ENCODE measurements around the gene NFXL1. TPM values are rescaled to one million over a fixed set of nuclear protein-coding genes. Genes with fewer than 3 reads are reported as not detected.

The NFXL1 gene
- total and polyA plus RNA-seq, 10 donors: 3.8 to 18.5 (median 13.4) TPM

DNA sequence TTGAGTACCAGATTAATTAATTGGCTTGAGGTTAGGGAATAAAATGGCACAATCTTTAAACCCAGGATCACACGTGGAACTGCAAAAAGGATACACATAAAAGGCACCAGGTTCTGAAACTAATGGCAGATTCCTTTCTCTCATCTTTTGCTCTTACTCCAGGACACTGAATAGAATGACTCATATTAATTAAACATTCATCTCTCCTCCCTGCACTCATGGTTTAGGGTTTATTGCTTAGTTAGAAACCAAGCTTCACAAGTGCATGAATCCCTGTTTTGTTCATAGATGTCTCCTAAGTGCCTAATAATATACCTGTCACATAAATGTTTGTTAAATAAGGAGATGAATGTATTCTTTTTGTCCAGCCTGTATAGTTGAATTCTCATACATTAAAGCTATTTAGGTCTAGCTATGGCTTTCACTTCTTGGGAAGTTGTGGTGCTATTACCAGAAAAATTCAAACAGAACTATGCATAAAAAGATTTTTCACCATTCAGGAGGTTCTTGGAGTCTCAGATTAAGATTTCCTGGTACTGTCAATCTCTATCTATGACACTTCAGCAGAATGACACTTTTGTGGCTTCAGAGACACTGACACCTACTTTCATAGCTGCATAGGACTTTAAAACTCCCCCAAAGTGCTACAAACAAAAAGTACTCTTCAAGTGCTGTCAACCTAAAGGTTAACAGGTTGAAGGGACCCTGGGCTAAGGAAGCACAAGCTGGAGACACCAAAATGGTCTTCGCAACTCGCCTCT lies 83.9 kb downstream of the NFXL1 start:
- Histone ChIP-seq H3K27ac (no peak overlapping the region), H3K4me1 (peaks cover 0 to 5% (median 2%) of the 10 kb centered on the region in 6 donors), H3K9me3 (peaks cover 0 to 9% (median 0%) of the 10 kb centered on the region in 8 donors), H3K4me3 (no peak overlapping the region), H3K36me3 (no peaks in the 10 kb centered on the region), H3K27me3 (replicated peaks in 1 of 7) (peaks cover 0 to 28% (median 0%) of the 10 kb centered on the region in 7 donors)
- intact Hi-C loops (cut with DNase I; ENCODE audit: low total_unique reads): no loop called here
- WGBS, 5 donors: 85 to 93% (median 89%) methylated on average over 3 of the region's 3 CpGs
- no peak for DNase-seq
- TF ChIP-seq POLR2A (IDR thresholded peaks at IDR 0.05) (no peak), POLR2AphosphoS5 (IDR thresholded peaks at IDR 0.05) (no peak)
- TF ChIP-seq, protein P1, sequence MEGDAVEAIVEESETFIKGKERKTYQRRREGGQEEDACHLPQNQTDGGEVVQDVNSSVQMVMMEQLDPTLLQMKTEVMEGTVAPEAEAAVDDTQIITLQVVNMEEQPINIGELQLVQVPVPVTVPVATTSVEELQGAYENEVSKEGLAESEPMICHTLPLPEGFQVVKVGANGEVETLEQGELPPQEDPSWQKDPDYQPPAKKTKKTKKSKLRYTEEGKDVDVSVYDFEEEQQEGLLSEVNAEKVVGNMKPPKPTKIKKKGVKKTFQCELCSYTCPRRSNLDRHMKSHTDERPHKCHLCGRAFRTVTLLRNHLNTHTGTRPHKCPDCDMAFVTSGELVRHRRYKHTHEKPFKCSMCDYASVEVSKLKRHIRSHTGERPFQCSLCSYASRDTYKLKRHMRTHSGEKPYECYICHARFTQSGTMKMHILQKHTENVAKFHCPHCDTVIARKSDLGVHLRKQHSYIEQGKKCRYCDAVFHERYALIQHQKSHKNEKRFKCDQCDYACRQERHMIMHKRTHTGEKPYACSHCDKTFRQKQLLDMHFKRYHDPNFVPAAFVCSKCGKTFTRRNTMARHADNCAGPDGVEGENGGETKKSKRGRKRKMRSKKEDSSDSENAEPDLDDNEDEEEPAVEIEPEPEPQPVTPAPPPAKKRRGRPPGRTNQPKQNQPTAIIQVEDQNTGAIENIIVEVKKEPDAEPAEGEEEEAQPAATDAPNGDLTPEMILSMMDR (IDR thresholded peaks at IDR 0.05 in 8 of 11, conservative IDR thresholded peaks at IDR 0.05 in 3 of 11): no peak

DNA sequence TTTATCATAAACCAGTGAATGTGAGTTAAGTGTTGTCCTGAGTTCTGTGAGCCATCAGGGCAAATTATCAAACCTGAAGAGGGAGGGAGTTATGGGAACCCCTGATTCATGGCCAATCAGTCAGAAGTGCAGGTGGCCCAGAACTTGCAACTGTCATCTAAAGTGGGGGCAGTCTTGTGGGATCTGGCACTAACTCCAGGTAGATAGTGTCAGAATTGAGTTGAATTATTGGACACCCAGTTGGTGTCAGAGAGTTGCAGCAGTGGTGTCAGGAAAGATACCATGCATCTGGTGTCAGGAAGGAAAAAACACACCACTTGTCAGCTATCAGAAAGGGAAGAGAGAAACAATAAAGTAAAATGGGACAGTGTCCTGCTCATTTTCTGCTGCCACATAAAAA lies 84.9 kb downstream of the NFXL1 start:
- TF ChIP-seq, protein P1 (IDR thresholded peaks at IDR 0.05 in 8 of 11, conservative IDR thresholded peaks at IDR 0.05 in 3 of 11): no peak
- TF ChIP-seq POLR2AphosphoS5 (IDR thresholded peaks at IDR 0.05) (no peak), POLR2A (IDR thresholded peaks at IDR 0.05) (no peak)
- Histone ChIP-seq H3K4me1 (no peaks in the 10 kb centered on the region), H3K36me3 (no peaks in the 10 kb centered on the region), H3K9me3 (peaks cover 0 to 9% (median 0%) of the 10 kb centered on the region in 8 donors), H3K27ac (no peak overlapping the region), H3K27me3 (replicated peaks in 1 of 7) (peaks cover 0 to 18% (median 0%) of the 10 kb centered on the region in 7 donors), H3K4me3 (no peak overlapping the region)
- intact Hi-C loops (cut with DNase I; ENCODE audit: low total_unique reads): no loop called here
- DNase-seq: no peak

DNA sequence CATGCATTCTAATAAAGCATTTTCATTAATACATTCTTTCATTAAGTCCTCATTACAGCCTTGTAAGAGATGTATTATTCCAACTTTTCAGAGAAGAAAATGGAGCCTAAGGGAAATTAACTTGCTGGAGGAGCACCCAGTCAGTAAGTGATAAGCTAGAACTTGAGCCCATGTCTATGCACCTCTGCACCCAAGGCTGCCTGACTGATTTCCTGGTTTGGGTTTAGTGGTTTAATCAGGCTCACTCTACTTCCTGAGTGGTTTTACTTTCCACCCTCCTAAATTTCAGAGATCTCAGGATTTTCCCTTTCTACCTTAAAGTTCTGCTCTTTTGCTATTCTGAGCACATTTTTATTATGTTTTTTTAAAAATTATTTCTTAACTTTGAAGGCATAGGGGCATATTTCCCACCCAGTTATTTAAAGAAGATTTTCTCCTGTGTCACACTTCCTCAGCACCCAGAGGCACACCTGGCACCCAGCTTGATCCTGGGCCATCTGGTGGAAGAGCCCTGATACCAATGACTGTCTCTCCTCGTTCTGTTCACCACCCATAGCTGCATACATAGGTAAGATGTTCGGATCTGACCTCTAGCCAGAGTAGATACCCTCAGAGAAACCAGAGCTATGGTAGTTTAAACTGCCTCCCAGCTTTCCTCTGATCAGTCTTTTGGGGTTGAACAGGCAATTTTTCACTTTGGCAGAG lies 86.9 kb downstream of the NFXL1 start:
- peaks cover 0 to 6% (median 0%) of the 10 kb centered on the region in 7 donors for H3K27me3 ChIP-seq (replicated peaks in 1 of 7)
- intact Hi-C loops (cut with DNase I; ENCODE audit: low total_unique reads): no loop called here
- no peak overlapping the region for H3K27ac ChIP-seq
- TF ChIP-seq, protein P1 (IDR thresholded peaks at IDR 0.05 in 8 of 11, conservative IDR thresholded peaks at IDR 0.05 in 3 of 11): no peak
- TF ChIP-seq POLR2AphosphoS5 (IDR thresholded peaks at IDR 0.05) (no peak), POLR2A (IDR thresholded peaks at IDR 0.05) (no peak)
- no peak for DNase-seq
- no peaks in the 10 kb centered on the region for H3K36me3 ChIP-seq
- WGBS, 5 donors: 45 to 57% (median 50%) methylated on average over 2 of the region's 2 CpGs
- H3K4me1 ChIP-seq: no peaks in the 10 kb centered on the region
- peaks cover 0 to under 1% (median 0%) of the 10 kb centered on the region in 8 donors for H3K9me3 ChIP-seq
- H3K4me3 ChIP-seq: no peak overlapping the region

DNA sequence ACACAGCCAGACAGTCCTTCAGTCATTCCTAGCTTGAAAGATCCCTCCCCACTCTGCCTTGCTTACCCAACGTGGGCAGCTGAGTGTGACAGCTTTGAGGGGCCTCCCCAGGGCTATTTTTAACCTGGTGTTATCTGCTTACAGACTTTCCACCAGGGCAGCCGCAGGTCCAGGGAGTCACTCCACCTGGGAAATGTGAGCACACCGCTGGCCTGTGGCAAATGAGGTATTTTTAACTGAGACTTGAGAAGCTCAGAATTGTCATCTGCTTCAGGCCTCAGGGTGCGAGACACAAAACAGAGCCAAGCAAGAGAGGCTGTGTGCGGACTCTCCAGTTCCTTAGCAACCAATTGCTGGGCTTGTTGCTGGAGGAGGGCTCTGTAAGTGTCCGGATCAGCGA lies 89.5 kb downstream of the NFXL1 start:
- Histone ChIP-seq H3K4me3 (no peak overlapping the region), H3K27me3 (replicated peaks in 1 of 7) (no peaks in the 10 kb centered on the region), H3K4me1 (peaks cover 0 to 7% (median 0%) of the 10 kb centered on the region in 6 donors), H3K36me3 (no peaks in the 10 kb centered on the region), H3K9me3 (no peaks in the 10 kb centered on the region), H3K27ac (no peak overlapping the region)
- DNase-seq: no peak
- 63 to 82% (median 73%) methylated on average over 6 to 7 of the region's 7 CpGs for WGBS, 5 donors
- intact Hi-C loops (cut with DNase I; ENCODE audit: low total_unique reads): no loop called here
- TF ChIP-seq POLR2AphosphoS5 (IDR thresholded peaks at IDR 0.05) (no peak), POLR2A (IDR thresholded peaks at IDR 0.05) (no peak)
- TF ChIP-seq, protein P1 (IDR thresholded peaks at IDR 0.05 in 8 of 11, conservative IDR thresholded peaks at IDR 0.05 in 3 of 11): no peak

Data from spleen (tissue), 11 donors.